Measurements from ENCODE around the gene KRT78.
"Not testable (repeated sequence)": the region's sequence is repeated elsewhere in the genome, so short reads cannot be mapped to it uniquely, and the experiment has no call there.

The KRT78 gene

GRCh38 chr12:52872644-52873389, 24.0 kb upstream of the KRT78 start:
- no peak for DNase-seq (ENCODE audit: low read depth)

GRCh38 chr12:52871291-52872039, 22.7 kb upstream of the KRT78 start:
- no peak overlapping the region for H3K4me3 ChIP-seq (ENCODE audit: low read depth, low read length)
- DNase-seq (ENCODE audit: low read depth), result peak; percentile 84

More at GRCh38 chr12:52872644-52873389, 24.0 kb upstream of the KRT78 start:
- H3K4me3 ChIP-seq (ENCODE audit: low read depth, low read length), result no peak overlapping the region

- DNase-seq (ENCODE audit: low read depth), result no peak
- no peak overlapping the region for H3K4me3 ChIP-seq (ENCODE audit: low read depth, low read length)
Measured at GRCh38 chr12:52870361-52871290, 21.8 kb upstream of the KRT78 start.

- no peak for DNase-seq (ENCODE audit: low read depth)
- no peak overlapping the region for H3K4me3 ChIP-seq (ENCODE audit: low read depth, low read length)
Measured at GRCh38 chr12:52867642-52868041, 18.8 kb upstream of the KRT78 start.

GRCh38 chr12:52867152-52867551, 18.4 kb upstream of the KRT78 start:
- DNase-seq (ENCODE audit: low read depth), result no peak
- H3K4me3 ChIP-seq (ENCODE audit: low read depth, low read length), result no peak overlapping the region

- no peak for DNase-seq (ENCODE audit: low read depth)
- no peak overlapping the region for H3K4me3 ChIP-seq (ENCODE audit: low read depth, low read length)
Measured at GRCh38 chr12:52865090-52865944, 16.5 kb upstream of the KRT78 start.

GRCh38 chr12:52862023-52862422, 13.2 kb upstream of the KRT78 start:
- DNase-seq (ENCODE audit: low read depth), result no peak
- no peak overlapping the region for H3K4me3 ChIP-seq (ENCODE audit: low read depth, low read length)

- DNase-seq (ENCODE audit: low read depth), result no peak
- no peak overlapping the region for H3K4me3 ChIP-seq (ENCODE audit: low read depth, low read length)
Measured at GRCh38 chr12:52861511-52861910, 12.7 kb upstream of the KRT78 start.

GRCh38 chr12:52860102-52860823, 11.5 kb upstream of the KRT78 start:
- DNase-seq (ENCODE audit: low read depth), result no peak
- H3K4me3 ChIP-seq (ENCODE audit: low read depth, low read length), result no peak overlapping the region

- no peak overlapping the region for H3K4me3 ChIP-seq (ENCODE audit: low read depth, low read length)
- DNase-seq (ENCODE audit: low read depth), result no peak
Measured at GRCh38 chr12:52857500-52857899, 8.7 kb upstream of the KRT78 start.

- DNase-seq (ENCODE audit: low read depth), result no peak
- no peak overlapping the region for H3K4me3 ChIP-seq (ENCODE audit: low read depth, low read length)
Measured at GRCh38 chr12:52856787-52857186, 8.0 kb upstream of the KRT78 start.

GRCh38 chr12:52856077-52856476, 7.3 kb upstream of the KRT78 start:
- H3K4me3 ChIP-seq (ENCODE audit: low read depth, low read length); DNase-seq (ENCODE audit: low read depth): not testable (repeated sequence)

GRCh38 chr12:52851787-52852186, 3.0 kb upstream of the KRT78 start:
- no peak for DNase-seq (ENCODE audit: low read depth)
- H3K4me3 ChIP-seq (ENCODE audit: low read depth, low read length), result no peak overlapping the region

GRCh38 chr12:52850681-52851080, 1.9 kb upstream of the KRT78 start:
- DNase-seq (ENCODE audit: low read depth), result no peak

GRCh38 chr12:52849511-52849910, 717 bp upstream of the KRT78 start:
- no peak for DNase-seq (ENCODE audit: low read depth)

More at GRCh38 chr12:52850681-52851080, 1.9 kb upstream of the KRT78 start:
- H3K4me3 ChIP-seq (ENCODE audit: low read depth, low read length), result no peak overlapping the region

GRCh38 chr12:52847335-52848102, 1.3 kb downstream of the KRT78 start:
- no peak overlapping the region for H3K4me3 ChIP-seq (ENCODE audit: low read depth, low read length)
- no peak for DNase-seq (ENCODE audit: low read depth)

More at GRCh38 chr12:52849511-52849910, 717 bp upstream of the KRT78 start:
- H3K4me3 ChIP-seq (ENCODE audit: low read depth, low read length), result no peak overlapping the region

- DNase-seq (ENCODE audit: low read depth), result no peak
- no peak overlapping the region for H3K4me3 ChIP-seq (ENCODE audit: low read depth, low read length)
Measured at GRCh38 chr12:52846356-52846970, 2.3 kb downstream of the KRT78 start.

Measured in skeletal muscle cell (primary cell).